Endothelial cell of umbilical vein (primary cell): ENCODE measurements around the gene SMPDL3B. TPM values are rescaled to one million over a fixed set of nuclear protein-coding genes. Genes with fewer than 3 reads are reported as not detected.

Source experiments
- BruUV-seq: library from RNA; stranded (reverse); fragments of 400-500 nt; replicated peaks from 2 replicates; lab custom pipeline; 2021; lab: Mats Ljungman, UMichigan
- CTCF ChIA-PET: fragments of 300-600, 350-600 bp; sonication (Branson Sonifier 250); formaldehyde crosslinking; loops from one replicate; lab custom pipeline; 2021; ENCODE audit warnings: antibody characterized with exemption, inconsistent platforms; lab: Charles Lee
- POLR2A ChIA-PET: fragments of 300-600, 350-600 bp; sonication (Branson Sonifier 250); formaldehyde crosslinking; loops from one replicate; lab custom pipeline; 2021; ENCODE audit warnings: antibody characterized with exemption, inconsistent platforms; lab: Charles Lee
- DNase-seq: peaks from one replicate; pipeline ENCODE4 v3.0.0-alpha.2; 2011; ENCODE audit warnings: low read depth, low spot score
- FAIRE-seq: peaks from 2 replicates; lab custom pipeline; 2011; peaks lifted over from hg19 to GRCh38; lab: Jason Lieb, UNC
- H2AFZ ChIP-seq: 2 replicates; pipeline ENCODE4 v1.6.0; 2012; ENCODE audit warnings: low read depth, low read length, control low read depth, inconsistent platforms
- H3K27ac ChIP-seq: 2 replicates; pipeline ENCODE4 v1.5.1; 2011; ENCODE audit warnings: low read depth, mild to moderate bottlenecking, control low read depth, low read length, moderate library complexity; ENCODE audit not compliant: insufficient read depth
- H3K27me3 ChIP-seq, 2 experiments: 2 replicates each; pipeline versions ENCODE4 v1.6.0 to v1.6.1; 2011; ENCODE audit warnings: low read length in 2 of 2, mixed read lengths in 1 of 2; ENCODE audit not compliant: control insufficient read depth in 2 of 2, insufficient read depth in 2 of 2
- H3K36me3 ChIP-seq, 2 experiments: 2 replicates in 1 of 2; 3 replicates in 1 of 2; pipeline ENCODE4 v1.5.1; 2011; ENCODE audit warnings: low read length in 2 of 2, mild to moderate bottlenecking in 1 of 2, moderate library complexity in 1 of 2; ENCODE audit not compliant: control insufficient read depth in 2 of 2, insufficient read depth in 2 of 2; ENCODE audit errors: extremely low read depth in 1 of 2
- H3K4me1 ChIP-seq: 3 replicates; pipeline ENCODE4 v1.5.1; 2011; ENCODE audit warnings: mild to moderate bottlenecking, low read length; ENCODE audit not compliant: control insufficient read depth, insufficient read depth; ENCODE audit errors: extremely low read depth
- H3K4me2 ChIP-seq: 2 replicates; pipeline ENCODE4 v1.6.1; 2011; ENCODE audit warnings: low read length, control low read depth, mixed read lengths; ENCODE audit not compliant: insufficient read depth
- H3K4me3 ChIP-seq, 3 experiments: fragments of 200-600 bp in 1 of 3; sonication (generic), shearing (Covaris generic) in 1 of 3; replicated peaks in 1 of 3; 2 replicates each; pipeline ENCODE4 v1.5.1; 2011 to 2016; ENCODE audit warnings: control low read depth in 3 of 3, low read length in 3 of 3, mild to moderate bottlenecking in 2 of 3, inconsistent platforms in 1 of 3, low read depth in 1 of 3, moderate library complexity in 1 of 3; ENCODE audit not compliant: insufficient read depth in 1 of 3
- H3K79me2 ChIP-seq: 2 replicates; pipeline ENCODE4 v1.6.0; 2012; ENCODE audit warnings: low read length, inconsistent platforms; ENCODE audit not compliant: control insufficient read depth, insufficient read depth
- H3K9ac ChIP-seq: replicated peaks from 2 replicates; pipeline ENCODE3; 2011; ENCODE audit warnings: low read length, control low read depth; ENCODE audit not compliant: insufficient read depth; ENCODE audit errors: extremely low read depth
- H3K9me1 ChIP-seq: replicated peaks from 3 replicates; pipeline ENCODE4 v1.6.0; 2011; ENCODE audit warnings: mild to moderate bottlenecking, low read length; ENCODE audit not compliant: control insufficient read depth, insufficient read depth; ENCODE audit errors: extremely low read depth
- H3K9me3 ChIP-seq: replicated peaks from 2 replicates; pipeline ENCODE4 v1.5.1; 2012; ENCODE audit warnings: low read length, inconsistent platforms; ENCODE audit not compliant: control insufficient read depth, insufficient read depth
- H4K20me1 ChIP-seq: replicated peaks from 2 replicates; pipeline ENCODE3; 2011; ENCODE audit warnings: mild to moderate bottlenecking, low read length; ENCODE audit not compliant: control insufficient read depth, insufficient read depth; ENCODE audit errors: extremely low read depth
- CTCF ChIP-seq, 2 donors: IDR thresholded peaks; 1 replicate in 1 of 2; 2 replicates in 1 of 2; pipeline ENCODE4 v1.5.1; 2011; ENCODE audit warnings: low read length in 2 of 2, mild to moderate bottlenecking in 2 of 2, moderate library complexity in 2 of 2, control low read depth in 1 of 2, inconsistent platforms in 1 of 2, low read depth in 1 of 2; ENCODE audit not compliant: insufficient read depth in 1 of 2; ENCODE audit errors: extremely low read depth in 1 of 2
- EZH2 ChIP-seq: IDR thresholded peaks from 2 replicates; pipeline ENCODE4 v1.6.1; 2012; ENCODE audit warnings: borderline replicate concordance, low read depth, mild to moderate bottlenecking, moderate library complexity, low read length, inconsistent platforms; ENCODE audit not compliant: severe bottlenecking
- FOS ChIP-seq: IDR thresholded peaks from 2 replicates; pipeline ENCODE4 v1.6.1; 2011; ENCODE audit warnings: mild to moderate bottlenecking, low read length, moderate library complexity, borderline replicate concordance; ENCODE audit not compliant: insufficient read depth
- GATA2 ChIP-seq: IDR thresholded peaks from 2 replicates; pipeline ENCODE4 v1.7.0; 2011; ENCODE audit warnings: low read depth, mild to moderate bottlenecking, moderate library complexity, mixed read lengths, low read length; ENCODE audit not compliant: insufficient read length, insufficient read depth
- MAX ChIP-seq: IDR thresholded peaks from 2 replicates; pipeline ENCODE4 v1.6.1; 2011; ENCODE audit not compliant: insufficient read depth, insufficient read length
- MYC ChIP-seq: IDR thresholded peaks from one replicate; pipeline ENCODE4 v1.6.1; 2011; ENCODE audit warnings: mild to moderate bottlenecking, low read depth, low read length
- POLR2A ChIP-seq: IDR thresholded peaks from 2 replicates; pipeline ENCODE4 v1.6.1; 2012; ENCODE audit warnings: low read depth, mild to moderate bottlenecking, control low read depth, low read length
- POLR2AphosphoS5 ChIP-seq: IDR thresholded peaks from 2 replicates; pipeline ENCODE4 v1.6.1; 2012; ENCODE audit warnings: low read depth, mild to moderate bottlenecking, control low read depth, low read length, moderate library complexity; ENCODE audit not compliant: insufficient read depth
- dilution Hi-C: fragments of 300-500 bp; cut with MboI; formaldehyde crosslinking; loops from one replicate; pipeline ENCODE4 v1.15.0; 2019; ENCODE audit warnings: low sequenced_read_pairs; ENCODE audit not compliant: extremely low pct_ligation_motif_present
- intact Hi-C: fragments of 100-400 bp; cut with micrococcal nuclease; formaldehyde crosslinking; loops from one replicate; pipeline ENCODE4 v1.10.0; 2022
- polyA plus RNA-seq, 4 experiments: library from polyadenylated mRNA; depleted of rRNA in 3 of 4; stranded (reverse) in 3 of 4; unstranded in 1 of 4; fragments of >200 nt; gene quantifications; 2 replicates each; pipeline versions ENCODE4 v1.2.1 to v1.2.3, GENCODE V29; 2011 to 2012; ENCODE audit warnings: missing spikeins in 1 of 4
- total RNA-seq: library from RNA; stranded (reverse); gene quantifications from 2 replicates; pipeline ENCODE4 v1.2.3, GENCODE V29; 2021

Gene SMPDL3B
- total and polyA plus RNA-seq, 2 donors (not counting 3 experiments of a cell fraction or from before 2014, with no cell fraction given), result 1.3 TPM; not detected in 1

- FAIRE-seq (no peak), DNase-seq (no peak)
- peaks cover 18% of the 10 kb centered on the region for H3K4me1 ChIP-seq
- intact Hi-C loops, result no loop called here
- H3K36me3 ChIP-seq, result peaks cover 0 to 18% of the 10 kb centered on the region in 2 experiments
- H3K27ac ChIP-seq, result no peak overlapping the region
- no peaks in the 10 kb centered on the region for H4K20me1 ChIP-seq
- dilution Hi-C loops, result no loop called here
- H3K9me3 ChIP-seq, result no peaks in the 10 kb centered on the region
- BruUV-seq, result no TSS peak
- no peak for TF ChIP-seq POLR2A
- no peak for TF ChIP-seq EZH2
- no peak for TF ChIP-seq FOS
- no peak for TF ChIP-seq MAX
- TF ChIP-seq MYC, result no peak
- TF ChIP-seq CTCF (IDR thresholded peaks at IDR 0.05; ENCODE audit: extremely low read depth in 1 of 2, insufficient read depth in 1 of 2, low read depth in 1 of 2, low read length in 2 of 2), result no peak
- TF ChIP-seq POLR2AphosphoS5, result no peak
- TF ChIP-seq GATA2, result no peak
- ChIA-PET CTCF (interaction anchor here (1.4 kb wide), 1 partner anchor 106 kb away, joined by 3 read pairs; no protein-coding TSS in a partner anchor), POLR2A (no interaction called here)
- no peak overlapping the region for H3K4me3 ChIP-seq
- H2AFZ ChIP-seq, result no peak overlapping the region
- no peak overlapping the region for H3K9ac ChIP-seq
- H3K27me3 ChIP-seq, result no peaks in the 10 kb centered on the region
- no peak overlapping the region for H3K4me2 ChIP-seq
- no peaks in the 10 kb centered on the region for H3K79me2 ChIP-seq
- no peaks in the 10 kb centered on the region for H3K9me1 ChIP-seq
These were observed 28.6 kb downstream of the SMPDL3B start for GRCh38 chr1:27963393-27963792.
